Activated T-cell treated with anti-CD3 and anti-CD28 coated beads, Interleukin-2, amount 50 U/mL, for 4 hours (primary cell): ENCODE measurements around the gene NDUFA3. TPM values are rescaled to one million over a fixed set of nuclear protein-coding genes. Genes with fewer than 3 reads are reported as not detected.
A peak's percentile ranks its signal among the peaks of the same experiment; 100 is the strongest.

Source experiments
- ATAC-seq, 2 donors: fragments of 200-7000 bp; cut with Tn5 transposase; one replicate each; pipeline ENCODE4 v1.10.0; 2021
- DNase-seq: peaks from one replicate; pipeline ENCODE4 v3.0.0-alpha.2; 2020
- H3K27me3 Mint-ChIP-seq: one replicate; pipeline ENCODE4 v1.8.0; 2021; ENCODE audit warnings: low read depth, mixed read lengths
- H3K36me3 Mint-ChIP-seq: one replicate; pipeline ENCODE4 v1.8.0; 2022; ENCODE audit warnings: mixed read lengths; ENCODE audit not compliant: insufficient read depth
- H3K4me1 Mint-ChIP-seq: one replicate; pipeline ENCODE4 v1.8.0; 2021; ENCODE audit warnings: low read depth, mixed read lengths
- H3K4me3 Mint-ChIP-seq: one replicate; pipeline ENCODE4 v1.8.0; 2021; ENCODE audit warnings: mild to moderate bottlenecking, moderate library complexity, mixed read lengths
- H3K9me3 Mint-ChIP-seq: one replicate; pipeline ENCODE4 v1.8.0; 2021; ENCODE audit warnings: mixed read lengths
- total RNA-seq, 3 donors: library from RNA; stranded (reverse); gene quantifications; one replicate each; pipeline ENCODE4 v1.2.1, GENCODE V29; 2021

NDUFA3 gene
- total RNA-seq, 3 donors from 2014 or later, result 118 to 170 (median 140) TPM

DNA sequence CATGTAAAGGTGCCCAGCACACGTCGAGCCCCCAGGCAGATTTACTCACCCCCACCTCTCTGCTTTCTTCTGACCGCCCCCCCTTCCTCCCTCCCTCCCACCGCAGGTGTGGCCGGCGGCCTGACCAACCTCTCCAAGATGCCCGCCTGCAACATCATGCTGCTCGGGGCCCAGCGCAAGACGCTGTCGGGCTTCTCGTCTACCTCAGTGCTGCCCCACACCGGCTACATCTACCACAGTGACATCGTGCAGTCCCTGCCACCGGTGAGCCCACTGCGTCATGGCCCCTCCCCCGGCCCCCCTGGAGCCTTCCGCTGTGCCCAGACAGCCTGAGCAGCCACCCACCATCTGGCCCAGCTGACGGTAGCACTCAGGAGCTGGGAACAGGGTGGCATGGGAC is 21.7 kb downstream of the NDUFA3 start:
- H3K4me3 Mint-ChIP-seq, result no peak overlapping the region
- ATAC-seq (no peak), DNase-seq (no peak)
- H3K36me3 Mint-ChIP-seq, result peaks cover 30% of the 10 kb centered on the region
- H3K9me3 Mint-ChIP-seq, result no peaks in the 10 kb centered on the region
- H3K4me1 Mint-ChIP-seq, result no peaks in the 10 kb centered on the region
- H3K27me3 Mint-ChIP-seq, result no peaks in the 10 kb centered on the region

DNA sequence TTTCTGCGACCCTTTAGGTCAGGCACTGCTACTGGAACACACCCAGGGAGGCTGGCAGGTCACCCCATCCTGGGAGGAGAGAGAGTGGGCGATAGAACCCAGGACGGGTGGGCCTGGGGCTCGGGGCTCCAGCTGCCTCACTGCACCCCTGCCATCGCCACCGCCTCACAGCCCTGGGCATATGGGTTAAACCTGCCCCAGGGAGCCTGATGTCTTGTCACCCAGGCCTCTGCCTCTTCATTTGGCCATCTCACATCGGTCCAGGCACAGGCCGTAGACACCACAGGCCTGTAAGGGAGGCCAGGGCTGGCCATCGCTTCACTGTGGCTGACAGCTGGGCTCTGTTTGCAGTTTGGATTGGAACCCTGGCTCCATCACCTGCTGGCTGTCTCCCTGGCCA is 23.1 kb downstream of the NDUFA3 start:
- no peaks in the 10 kb centered on the region for H3K27me3 Mint-ChIP-seq
- H3K9me3 Mint-ChIP-seq, result no peaks in the 10 kb centered on the region
- no peak for DNase-seq
- H3K4me3 Mint-ChIP-seq, result no peak overlapping the region
- H3K4me1 Mint-ChIP-seq, result no peaks in the 10 kb centered on the region
- H3K36me3 Mint-ChIP-seq, result peaks cover 26% of the 10 kb centered on the region
- no peak for ATAC-seq

DNA sequence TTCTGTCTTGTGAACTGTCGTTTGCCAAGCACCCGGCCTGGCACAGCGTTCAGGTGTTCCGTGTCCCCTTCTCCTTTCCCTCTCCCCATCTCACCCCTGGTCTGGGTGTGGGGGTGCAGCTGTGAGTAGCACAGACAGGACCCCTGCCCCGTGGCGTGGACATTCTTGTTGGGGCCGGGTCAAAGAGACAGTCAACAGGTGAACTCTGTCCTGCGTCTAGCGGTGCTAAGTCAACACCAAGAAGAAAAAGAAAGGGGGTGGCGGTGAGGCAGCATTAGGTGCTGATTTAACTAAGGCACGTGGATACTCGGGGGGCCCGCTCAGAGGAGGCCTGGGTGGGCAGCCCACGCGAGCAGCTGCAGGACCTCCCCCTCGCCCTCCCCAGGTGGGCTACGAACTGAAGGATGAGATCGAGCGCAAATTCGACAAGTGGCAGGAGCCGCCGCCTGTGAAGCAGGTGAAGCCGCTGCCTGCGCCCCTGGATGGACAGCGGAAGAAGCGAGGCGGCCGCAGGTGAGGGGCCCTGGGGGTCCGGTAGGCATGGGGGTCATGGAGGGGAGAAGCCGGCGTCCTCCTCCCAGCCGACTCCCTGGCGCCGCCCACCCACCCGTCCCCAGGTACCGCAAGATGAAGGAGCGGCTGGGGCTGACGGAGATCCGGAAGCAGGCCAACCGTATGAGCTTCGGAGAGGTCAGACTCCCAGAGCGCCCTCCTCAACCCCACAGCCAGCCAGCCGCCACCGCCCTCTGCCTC is 25.2 kb downstream of the NDUFA3 start:
- no peaks in the 10 kb centered on the region for H3K27me3 Mint-ChIP-seq
- H3K4me1 Mint-ChIP-seq, result no peaks in the 10 kb centered on the region
- DNase-seq (no peak), ATAC-seq (no peak)
- peaks cover 23% of the 10 kb centered on the region for H3K36me3 Mint-ChIP-seq
- H3K4me3 Mint-ChIP-seq, result no peak overlapping the region
- H3K9me3 Mint-ChIP-seq, result no peaks in the 10 kb centered on the region

DNA sequence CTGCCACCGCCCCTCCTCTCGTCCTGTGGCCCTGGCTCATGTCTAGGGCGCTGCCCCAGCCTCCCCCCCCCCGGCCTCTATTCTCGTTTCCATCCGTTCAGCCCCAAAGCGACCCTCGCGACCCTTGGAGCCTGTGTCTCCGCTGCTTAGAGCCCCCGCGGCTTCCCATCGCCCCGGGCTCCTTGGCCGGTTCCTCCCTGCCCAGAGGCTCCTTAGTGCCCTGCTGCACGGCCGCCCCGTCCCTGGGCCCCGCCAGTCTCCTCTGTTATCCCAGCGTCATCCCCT is 25.7 kb downstream of the NDUFA3 start:
- no peak overlapping the region for H3K4me3 Mint-ChIP-seq
- ATAC-seq (no peak), DNase-seq (no peak)
- H3K9me3 Mint-ChIP-seq, result no peaks in the 10 kb centered on the region
- H3K4me1 Mint-ChIP-seq, result no peaks in the 10 kb centered on the region
- H3K36me3 Mint-ChIP-seq, result peaks cover 21% of the 10 kb centered on the region
- H3K27me3 Mint-ChIP-seq, result no peaks in the 10 kb centered on the region

DNA sequence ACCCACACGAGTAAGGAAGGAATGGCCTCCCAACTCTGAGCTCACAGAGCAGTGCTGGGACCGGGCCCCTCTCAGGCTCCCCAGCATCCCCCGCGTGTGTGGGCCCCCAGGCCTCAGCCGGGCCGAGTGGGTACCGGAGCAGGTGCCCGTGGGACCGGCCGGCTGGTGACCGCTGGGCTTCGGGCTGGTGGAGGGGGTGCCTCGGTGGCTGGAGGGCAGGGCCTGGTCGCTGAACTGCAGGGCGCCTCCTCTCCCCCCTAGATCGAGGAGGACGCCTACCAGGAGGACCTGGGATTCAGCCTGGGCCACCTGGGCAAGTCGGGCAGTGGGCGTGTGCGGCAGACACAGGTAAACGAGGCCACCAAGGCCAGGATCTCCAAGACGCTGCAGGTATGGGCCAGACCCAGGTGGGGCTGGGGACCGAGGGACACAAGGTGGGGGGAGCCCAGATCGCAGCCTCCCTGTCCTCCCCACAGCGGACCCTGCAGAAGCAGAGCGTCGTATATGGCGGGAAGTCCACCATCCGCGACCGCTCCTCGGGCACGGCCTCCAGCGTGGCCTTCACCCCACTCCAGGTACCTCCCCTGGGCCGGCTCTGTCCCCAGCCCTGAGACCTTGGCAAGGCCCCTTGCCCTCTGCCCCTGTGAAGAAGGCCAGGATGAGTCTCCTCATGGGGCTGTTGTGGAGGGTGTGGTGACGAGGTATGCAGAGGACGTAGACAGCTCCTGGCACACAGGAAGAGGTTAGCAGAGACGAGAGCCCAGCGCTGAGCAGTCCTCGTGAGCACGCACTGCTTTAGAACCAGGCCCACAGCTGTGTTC is 26.4 kb downstream of the NDUFA3 start:
- no peaks in the 10 kb centered on the region for H3K4me1 Mint-ChIP-seq
- H3K36me3 Mint-ChIP-seq, result peaks cover 18% of the 10 kb centered on the region
- DNase-seq (no peak), ATAC-seq (no peak)
- no peak overlapping the region for H3K4me3 Mint-ChIP-seq
- H3K9me3 Mint-ChIP-seq, result no peaks in the 10 kb centered on the region
- H3K27me3 Mint-ChIP-seq, result no peaks in the 10 kb centered on the region

DNA sequence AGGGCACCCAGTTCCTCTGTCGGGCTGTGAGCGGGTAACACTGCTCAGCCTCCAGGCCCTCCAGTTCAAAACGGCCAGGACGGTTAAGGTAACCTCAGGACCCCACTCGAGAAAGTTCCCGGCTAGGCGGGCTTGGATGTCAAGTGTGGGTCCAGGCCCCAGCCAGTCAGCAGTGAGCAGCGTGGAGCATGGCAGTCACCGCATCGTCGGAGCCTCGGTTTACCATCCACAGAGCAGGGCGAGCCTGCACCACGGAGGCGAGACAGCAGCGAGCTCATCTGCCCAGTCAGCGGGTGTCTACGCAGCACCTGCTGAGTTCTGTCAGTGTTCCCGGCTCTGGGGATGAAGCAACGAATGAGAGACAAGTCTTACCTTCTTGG is 27.0 kb downstream of the NDUFA3 start:
- Mint-ChIP-seq H3K4me1 (no peaks in the 10 kb centered on the region), H3K36me3 (peaks cover 16% of the 10 kb centered on the region), H3K9me3 (no peaks in the 10 kb centered on the region), H3K27me3 (no peaks in the 10 kb centered on the region), H3K4me3 (no peak overlapping the region)
- ATAC-seq (no peak), DNase-seq (no peak)

DNA sequence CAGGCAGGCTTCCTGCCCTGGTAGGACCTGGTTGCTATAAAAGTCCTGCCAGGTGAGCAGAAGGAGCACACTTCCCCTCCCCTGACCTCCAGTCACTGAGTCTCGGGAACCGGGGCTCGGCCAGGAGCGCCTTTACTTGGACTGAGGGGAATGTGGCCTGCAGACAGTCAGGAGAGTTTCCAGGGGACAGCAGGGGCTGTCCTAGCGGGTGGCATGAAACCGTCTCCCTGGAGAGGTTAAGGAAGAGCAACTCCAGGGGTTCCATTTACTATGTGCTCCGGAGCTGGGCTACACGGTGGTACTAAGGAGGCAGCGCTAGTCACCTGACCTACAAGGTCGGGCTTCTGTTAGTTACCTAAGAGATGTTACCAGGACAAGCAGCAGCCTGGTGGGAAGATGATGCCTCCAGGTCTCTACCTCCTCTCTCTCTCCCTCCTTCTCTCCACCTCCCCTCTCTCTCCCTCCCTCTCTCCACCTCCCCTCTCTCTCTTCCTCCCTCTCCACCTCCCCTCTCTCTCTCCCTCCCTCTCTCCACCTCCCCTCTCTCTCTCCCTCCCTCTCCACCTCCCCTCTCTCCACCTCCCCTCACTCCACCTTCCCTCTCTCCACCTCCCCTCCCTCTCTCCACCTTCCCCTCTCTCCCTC is 30.8 kb downstream of the NDUFA3 start:
- no peak for DNase-seq
- H3K9me3 Mint-ChIP-seq, result no peaks in the 10 kb centered on the region
- no peak overlapping the region for H3K4me3 Mint-ChIP-seq

DNA sequence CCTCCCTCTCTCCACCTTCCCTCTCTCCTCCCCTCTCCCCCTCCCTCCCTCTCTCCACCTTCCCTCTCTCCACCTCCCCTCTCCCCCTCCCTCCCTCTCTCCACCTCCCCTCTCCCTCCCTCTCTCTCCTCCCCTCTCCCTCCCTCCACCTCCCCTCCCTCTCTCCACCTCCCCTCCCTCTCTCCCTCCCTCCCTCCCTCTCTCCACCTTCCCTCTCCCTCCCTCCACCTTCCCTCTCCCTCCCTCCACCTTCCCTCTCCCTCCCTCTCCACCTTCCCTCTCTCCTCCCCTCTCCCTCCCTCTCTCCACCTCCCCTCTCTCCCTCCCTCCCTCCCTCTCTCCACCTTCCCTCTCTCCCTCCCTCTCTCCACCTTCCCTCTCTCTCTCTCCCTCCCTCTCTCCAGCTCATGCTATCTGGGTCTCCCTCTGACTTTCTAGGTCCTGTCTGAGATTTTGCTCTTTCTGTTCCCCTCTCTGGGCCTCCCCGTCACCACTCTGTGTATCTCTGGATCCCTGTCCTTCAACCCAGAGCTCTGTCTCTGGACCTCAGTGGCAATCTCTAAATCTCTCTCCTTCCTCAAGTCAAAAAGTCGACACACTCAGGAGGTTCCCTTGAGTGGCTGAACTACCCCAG is 31.4 kb downstream of the NDUFA3 start:
- H3K4me3 Mint-ChIP-seq, result no peak overlapping the region
- ATAC-seq (no peak), DNase-seq (no peak)
- peaks cover 18% of the 10 kb centered on the region for H3K4me1 Mint-ChIP-seq
- no peaks in the 10 kb centered on the region for H3K27me3 Mint-ChIP-seq
- no peaks in the 10 kb centered on the region for H3K9me3 Mint-ChIP-seq
- peaks cover 5% of the 10 kb centered on the region for H3K36me3 Mint-ChIP-seq

More for the DNA sequence above, 30.8 kb downstream of the NDUFA3 start:
- Mint-ChIP-seq H3K27me3 (no peaks in the 10 kb centered on the region), H3K4me1 (peaks cover 12% of the 10 kb centered on the region), H3K36me3 (peaks cover 5% of the 10 kb centered on the region)
- no peak for ATAC-seq

DNA sequence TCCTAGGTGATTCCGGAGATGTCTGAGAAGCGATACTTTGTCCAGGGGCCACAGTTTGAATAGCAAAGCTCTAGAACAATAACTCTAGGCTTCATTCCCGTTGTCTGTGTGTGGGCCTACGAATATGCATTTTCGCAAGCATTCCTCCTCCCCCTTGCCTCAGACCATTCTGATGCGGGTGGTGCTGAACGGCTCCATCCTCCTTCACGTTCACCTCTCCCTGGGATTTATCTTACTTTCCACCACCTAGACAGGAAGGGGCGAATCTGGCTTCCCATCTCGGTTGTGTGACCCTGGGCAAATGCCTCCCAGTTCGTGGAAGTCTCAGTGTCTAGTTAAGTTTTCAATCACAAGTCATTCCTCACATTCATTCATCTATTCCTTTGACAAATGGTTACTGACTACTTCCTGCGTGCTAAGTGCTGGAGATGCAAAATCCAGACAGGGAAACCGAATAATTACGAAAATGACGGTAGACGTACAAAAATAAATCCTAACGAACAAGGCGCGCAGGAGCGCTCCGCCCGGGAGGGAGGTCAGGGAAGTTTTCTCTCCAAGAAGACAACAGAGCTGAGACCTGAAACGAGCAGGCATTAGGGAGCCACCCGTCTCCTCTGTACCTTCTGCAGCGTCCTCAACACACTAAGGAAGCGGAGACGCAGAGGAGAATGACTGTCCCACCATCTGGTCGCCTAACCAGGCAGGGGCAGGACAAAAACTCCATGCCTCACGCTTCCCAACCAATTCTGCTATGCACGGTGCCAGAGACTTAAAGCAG is 33.6 kb downstream of the NDUFA3 start:
- H3K4me1 Mint-ChIP-seq, result peaks cover 38% of the 10 kb centered on the region
- DNase-seq (no peak), ATAC-seq (no peak)
- H3K9me3 Mint-ChIP-seq, result no peaks in the 10 kb centered on the region
- peaks cover 5% of the 10 kb centered on the region for H3K36me3 Mint-ChIP-seq
- peak overlapping the region; percentile 81 for H3K4me3 Mint-ChIP-seq
- no peaks in the 10 kb centered on the region for H3K27me3 Mint-ChIP-seq

DNA sequence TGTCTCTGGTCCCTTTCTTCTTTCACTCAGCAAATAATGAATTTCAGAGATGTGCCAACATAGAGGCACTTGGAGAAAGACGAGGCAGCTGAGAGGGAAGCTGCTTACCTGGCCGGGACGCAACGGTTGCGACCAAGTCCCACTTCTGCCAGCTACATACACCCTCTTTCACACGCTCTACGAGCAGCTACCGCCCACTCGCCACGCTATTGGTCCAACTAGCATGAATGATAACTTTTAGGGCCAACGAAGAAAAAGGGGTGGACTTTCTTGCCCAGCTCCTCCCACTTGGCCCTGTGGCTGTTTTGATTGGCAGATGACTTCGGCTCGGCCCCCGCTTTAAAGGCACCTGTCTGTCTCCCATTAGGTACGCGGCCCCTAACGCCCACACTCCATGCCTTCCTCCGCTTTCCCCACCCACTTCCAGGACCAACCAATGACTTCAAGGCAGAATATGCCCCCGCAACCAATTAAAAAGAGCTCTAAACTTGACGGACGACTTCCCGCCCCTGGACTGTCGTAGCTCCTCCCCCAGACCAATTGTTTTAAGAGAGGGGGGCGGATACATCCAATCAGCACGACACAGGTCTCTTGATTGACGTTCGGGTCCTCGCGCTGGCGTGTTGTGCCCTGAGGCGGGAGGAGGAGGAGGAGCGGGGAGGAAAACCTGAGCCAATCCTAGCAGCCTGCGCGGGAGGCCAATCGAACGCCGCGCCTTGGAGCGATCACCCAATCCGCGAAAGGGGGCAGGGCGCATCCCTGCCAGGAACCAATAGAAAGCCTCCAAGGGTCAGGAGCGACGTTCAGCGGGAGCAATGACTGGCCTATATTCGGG is 34.4 kb downstream of the NDUFA3 start:
- Mint-ChIP-seq H3K9me3 (no peaks in the 10 kb centered on the region), H3K4me3 (peak overlapping the region; percentile 81), H3K4me1 (peaks cover 42% of the 10 kb centered on the region), H3K27me3 (no peaks in the 10 kb centered on the region), H3K36me3 (peaks cover 9% of the 10 kb centered on the region)
- ATAC-seq (peak; percentile 81 to 85), DNase-seq (peak; percentile 98)

DNA sequence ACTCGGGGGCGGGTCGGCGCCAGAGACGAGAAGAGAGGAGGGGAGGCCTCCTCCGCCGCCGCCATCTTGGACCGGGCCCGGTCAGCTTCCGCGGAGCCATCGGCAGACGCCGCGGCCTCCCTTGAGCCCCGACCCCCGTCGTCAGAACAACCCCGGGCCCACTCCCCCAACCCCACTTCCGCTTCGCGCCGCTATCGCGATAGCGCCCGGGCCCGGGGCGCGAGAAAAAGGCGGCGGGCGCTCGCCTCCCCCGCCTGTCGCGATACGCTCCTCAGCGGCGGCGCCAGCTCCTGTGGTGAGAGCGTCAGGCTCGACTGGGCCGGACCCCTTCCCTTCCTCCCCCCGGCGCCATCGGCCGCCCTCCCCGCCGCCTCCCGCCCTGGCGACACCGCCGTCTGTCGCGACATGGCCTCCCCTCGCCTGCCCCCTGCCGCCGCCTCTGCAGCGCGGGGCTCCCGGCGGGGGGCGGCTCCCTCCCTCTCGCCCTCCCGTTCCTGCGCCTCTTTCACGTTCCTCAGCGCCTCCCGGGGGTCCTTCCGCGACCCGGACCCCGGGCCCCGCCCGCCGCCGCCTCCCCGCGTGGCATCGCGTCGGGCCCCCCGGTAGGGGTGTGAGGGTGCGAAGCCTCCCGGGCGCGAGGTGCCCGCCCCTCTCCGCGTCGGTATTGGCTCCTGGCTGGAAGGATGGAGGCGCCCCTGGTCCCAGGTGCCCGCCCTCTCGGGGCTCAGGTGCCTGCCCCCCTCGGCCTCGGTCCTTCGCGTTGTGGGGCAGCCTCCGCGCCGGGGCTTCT is 35.2 kb downstream of the NDUFA3 start, which contains the start of gene CNOT3:
CNOT3 (plus strand) TSS at position 64 of the 790 bp plus-strand sequence. CDS start 5,217 bp downstream, outside the sequence.
- Mint-ChIP-seq H3K4me1 (peaks cover 43% of the 10 kb centered on the region), H3K27me3 (no peaks in the 10 kb centered on the region), H3K9me3 (no peaks in the 10 kb centered on the region), H3K4me3 (peak within 1 kb of the TSS; percentile 96), H3K36me3 (peaks cover 12% of the 10 kb centered on the region)
- DNase-seq, result no peak
- ATAC-seq, result no peak

DNA sequence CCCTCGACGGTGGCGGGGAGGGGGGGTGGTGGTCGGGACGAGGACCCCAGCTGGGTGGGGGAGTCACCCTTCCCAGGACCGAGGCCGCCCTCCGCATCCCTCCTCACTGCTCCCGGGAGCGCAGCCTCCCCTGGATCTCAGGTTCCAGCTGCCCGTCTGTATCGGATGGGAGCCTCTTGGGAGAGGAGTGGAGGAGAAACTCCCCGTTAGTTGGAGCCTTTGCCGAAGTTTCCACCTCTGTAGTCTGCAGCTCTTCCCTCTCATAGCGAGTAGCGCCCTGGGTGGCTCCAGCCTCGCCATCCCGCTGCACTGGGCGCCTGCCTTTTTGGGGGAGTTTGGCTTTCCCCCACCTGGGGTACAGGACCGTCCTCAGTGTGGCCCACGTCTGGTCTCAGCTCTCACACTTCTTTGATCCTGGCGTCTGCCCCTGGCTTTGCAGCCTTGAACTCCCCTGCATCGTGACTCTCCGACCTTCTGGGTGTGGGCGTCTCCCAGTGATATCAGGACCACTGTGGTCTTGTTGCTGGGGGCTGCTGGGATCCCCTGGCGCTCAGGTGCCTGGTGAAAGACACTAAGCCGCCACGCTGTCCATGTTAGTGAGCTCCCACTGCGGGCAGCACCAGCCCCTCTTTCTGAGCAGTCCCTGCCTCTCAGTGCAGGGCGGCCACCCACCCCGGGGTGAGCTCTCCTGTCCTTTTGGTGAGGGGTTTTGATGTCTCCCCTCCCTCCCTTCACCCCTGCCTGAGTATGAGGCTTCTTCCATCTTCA is 36.0 kb downstream of the NDUFA3 start:
- peaks cover 18% of the 10 kb centered on the region for H3K36me3 Mint-ChIP-seq
- no peak for ATAC-seq
- no peak for DNase-seq
- no peaks in the 10 kb centered on the region for H3K9me3 Mint-ChIP-seq
- H3K4me3 Mint-ChIP-seq, result peak overlapping the region; percentile 96
- H3K4me1 Mint-ChIP-seq, result peaks cover 43% of the 10 kb centered on the region
- no peaks in the 10 kb centered on the region for H3K27me3 Mint-ChIP-seq
